Activated CD8-positive, alpha-beta memory T cell treated with anti-CD3 and anti-CD28 coated beads for 36 hours (primary cell): Measurements from ENCODE around the gene RHOC. TPM values are rescaled to one million over a fixed set of nuclear protein-coding genes. Genes with fewer than 3 reads are reported as not detected.

Experiments used
- CTCF ChIA-PET: fragments of 350-600 bp; sonication (Branson Sonifier 250); formaldehyde crosslinking; loops from one replicate; lab custom pipeline; 2021; ENCODE audit warnings: antibody characterized with exemption; lab: Charles Lee
- POLR2A ChIA-PET: fragments of 350-600 bp; sonication (Branson Sonifier 250); formaldehyde crosslinking; loops from one replicate; lab custom pipeline; 2021; ENCODE audit warnings: antibody characterized with exemption; lab: Charles Lee
- total RNA-seq, 2 experiments: library from RNA; stranded (reverse); gene quantifications; one replicate each; pipeline ENCODE4 v1.2.3, GENCODE V29; 2021

RHOC gene
- total RNA-seq, 2 experiments from 2014 or later = 34.9 to 35.9 TPM

- CTCF ChIA-PET = interaction anchor here (0.5 to 2.3 kb wide), 8 partner anchors 8 to 428 kb away, joined by 3 to 10 read pairs (median 4); partner anchors contain the start of gene MOV10
- POLR2A ChIA-PET = no interaction called here
These were observed 1.1 kb upstream of the RHOC start for GRCh38 chr1:112708002-112708448.

GRCh38 chr1:112707221-112708001, 484 bp upstream of the RHOC start:
- CTCF ChIA-PET = interaction anchor here (0.5 to 2.3 kb wide), 9 partner anchors 9 to 429 kb away, joined by 3 to 10 read pairs (median 3); partner anchors contain the start of gene MOV10
- POLR2A ChIA-PET = no interaction called here

DNA sequence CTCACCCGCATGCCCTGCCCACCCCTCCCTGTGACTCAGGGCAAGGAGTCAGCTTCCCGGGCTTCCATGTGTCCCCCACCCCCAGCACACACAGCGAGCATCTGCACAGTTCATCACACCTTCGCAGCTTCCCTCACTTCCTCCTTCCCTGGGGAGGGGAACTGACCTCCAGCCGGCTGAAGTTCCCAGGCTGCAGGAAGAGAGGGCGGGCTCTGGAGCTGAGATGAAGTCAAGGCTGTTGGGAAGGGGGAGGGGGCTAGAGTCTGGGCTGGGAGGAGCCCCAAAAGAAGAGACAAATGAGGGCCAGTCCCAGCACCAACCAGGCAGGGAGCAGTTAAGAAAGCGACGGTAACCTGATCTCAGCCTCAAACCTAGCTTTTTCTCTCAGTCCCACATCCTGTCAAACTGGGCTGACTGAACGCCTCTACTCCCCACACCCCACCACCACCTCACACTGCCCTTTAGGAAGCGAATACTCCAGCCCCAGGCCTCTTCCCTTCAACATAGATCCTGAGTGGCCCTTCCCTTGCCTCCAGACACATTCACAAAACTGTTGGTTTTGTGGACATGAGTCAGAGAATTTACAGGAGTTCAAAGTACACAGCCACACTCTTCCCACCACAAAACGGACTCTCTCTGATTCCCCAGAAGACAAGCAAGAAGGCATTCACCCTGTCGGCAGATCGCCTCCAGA, 1.8 kb downstream of the RHOC start:
- ChIA-PET CTCF (interaction anchor here (0.9 to 2.8 kb wide), 5 partner anchors 10 to 314 kb away, joined by 3 to 18 read pairs (median 5); partner anchors contain the start of gene PPM1J), POLR2A (interaction anchor here (1.2 to 1.6 kb wide), 2 partner anchors 10 to 30 kb away, joined by 3 to 12 read pairs; partner anchors contain the start of genes MOV10 and PPM1J)

GRCh38 chr1:112704391-112704933, 2.5 kb downstream of the RHOC start:
- ChIA-PET CTCF (interaction anchor here (0.9 to 2.8 kb wide), 6 partner anchors 11 to 368 kb away, joined by 3 to 18 read pairs (median 5); partner anchors contain the start of genes LRIG2 and PPM1J), POLR2A (interaction anchor here (1.2 to 1.6 kb wide), 2 partner anchors 10 to 29 kb away, joined by 3 to 12 read pairs; partner anchors contain the start of genes MOV10 and PPM1J)

DNA sequence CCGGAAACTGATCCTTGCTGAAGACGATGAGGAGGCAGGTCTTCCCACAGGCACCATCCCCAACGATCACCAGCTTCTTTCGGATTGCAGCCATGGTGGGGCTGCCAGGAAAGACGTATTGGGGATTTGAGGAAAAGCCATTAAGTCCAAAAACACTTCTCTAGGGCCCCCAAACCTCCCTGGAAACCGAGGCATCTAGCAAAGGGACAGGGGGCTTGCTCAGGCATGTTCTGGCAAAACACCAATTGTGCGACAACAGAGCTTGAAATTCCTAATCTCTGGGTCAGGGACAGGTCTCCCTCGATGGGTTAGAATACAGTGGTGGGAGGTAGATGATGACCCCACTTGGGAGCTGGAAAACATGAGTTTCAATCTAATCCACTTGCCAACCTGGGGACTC, 3.2 kb downstream of the RHOC start:
- ChIA-PET POLR2A (interaction anchor here (1.6 kb wide), 1 partner anchor 28 kb away, joined by 12 read pairs; the partner anchor contains the start of gene MOV10), CTCF (interaction anchor here (0.9 to 2.8 kb wide), 2 partner anchors 12 to 369 kb away, joined by 3 to 18 read pairs; partner anchors contain the start of genes LRIG2 and PPM1J)

DNA sequence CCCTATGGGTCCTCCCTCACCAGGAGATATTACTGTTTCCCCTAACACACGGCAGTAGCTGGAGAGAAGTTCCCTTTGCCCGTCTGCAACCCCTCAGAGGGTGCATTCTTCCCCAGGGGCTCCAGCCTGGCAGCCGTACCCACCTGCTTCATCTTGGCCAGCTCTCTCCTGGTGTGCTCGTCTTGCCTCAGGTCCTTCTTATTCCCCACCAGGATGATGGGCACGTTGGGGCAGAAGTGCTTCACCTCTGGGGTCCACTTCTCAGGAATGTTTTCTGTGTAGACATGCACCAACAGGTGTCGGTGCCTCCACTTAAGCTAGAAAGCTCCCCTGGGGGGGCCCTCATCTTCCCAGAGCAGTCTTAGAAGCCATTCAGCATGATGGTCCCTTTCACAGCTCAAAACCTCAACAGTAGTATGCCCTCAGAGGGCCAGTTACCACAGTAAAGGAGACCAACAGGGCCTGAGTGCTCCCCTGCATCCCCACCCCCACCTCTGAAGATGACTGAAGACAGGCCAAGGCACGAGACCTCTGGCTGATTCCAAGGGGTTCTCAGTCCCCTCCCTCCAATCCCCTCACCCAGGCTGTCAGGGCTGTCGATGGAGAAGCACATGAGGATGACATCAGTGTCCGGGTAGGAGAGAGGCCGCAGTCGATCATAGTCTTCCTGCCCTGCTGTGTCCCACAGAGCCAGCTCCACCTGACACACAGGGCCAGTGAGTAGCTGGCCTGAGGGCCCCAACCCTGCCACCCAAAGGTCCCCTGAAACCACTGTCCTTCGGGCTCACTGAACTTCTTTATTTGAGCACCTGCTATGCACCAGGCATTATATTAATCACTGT, 4.3 kb downstream of the RHOC start:
- CTCF ChIA-PET = interaction anchor here (0.6 to 2.8 kb wide), 3 partner anchors 13 to 312 kb away, joined by 4 to 18 read pairs (median 6); partner anchors contain the start of gene PPM1J
- POLR2A ChIA-PET = no interaction called here

GRCh38 chr1:112702067-112702395, 4.9 kb downstream of the RHOC start:
- ChIA-PET CTCF (interaction anchor here (0.6 to 1.6 kb wide), 2 partner anchors 17 to 311 kb away, joined by 4 to 6 read pairs; no protein-coding TSS in a partner anchor), POLR2A (no interaction called here)

DNA sequence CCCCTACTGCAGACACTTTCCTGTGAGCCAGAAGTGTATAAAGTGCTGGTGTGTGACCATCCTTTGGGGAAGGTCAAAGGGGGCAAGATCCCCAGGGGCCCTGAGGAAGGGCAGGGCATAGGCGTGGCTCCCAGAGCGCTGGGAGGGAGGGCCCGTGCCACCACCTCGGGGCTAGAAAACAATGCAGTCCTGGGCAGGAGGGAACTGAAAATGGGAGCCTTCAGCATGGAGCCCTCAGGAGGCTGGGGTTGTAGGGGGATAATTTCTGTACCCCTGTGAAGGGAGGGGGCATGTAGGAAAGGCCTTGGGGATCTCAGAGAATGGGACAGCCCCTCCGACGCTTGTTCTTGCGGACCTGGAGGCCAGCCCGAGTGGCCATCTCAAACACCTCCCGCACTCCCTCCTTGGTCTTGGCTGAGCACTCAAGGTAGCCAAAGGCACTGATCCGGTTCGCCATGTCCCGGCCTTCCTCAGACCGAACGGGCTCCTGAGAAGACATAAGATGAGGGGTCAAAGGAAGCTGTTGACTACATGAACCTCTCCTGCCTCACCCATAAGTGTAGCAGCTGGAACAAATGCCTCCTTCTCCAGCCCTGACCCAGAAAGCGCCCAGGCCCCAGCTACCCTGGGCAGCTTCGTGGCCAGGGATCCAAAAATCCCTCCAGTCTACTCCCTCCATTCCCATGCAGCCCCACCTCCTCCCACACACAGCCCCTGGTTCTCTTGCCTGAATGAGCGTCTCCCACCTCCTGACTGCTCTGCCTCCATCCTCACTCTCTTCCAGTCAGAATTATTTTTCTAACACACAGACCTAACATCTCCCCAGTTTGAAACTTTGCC, 5.5 kb downstream of the RHOC start:
- POLR2A ChIA-PET = interaction anchor here (0.8 kb wide), 1 partner anchor 82 kb away, joined by 3 read pairs; the partner anchor contains the start of gene ST7L
- CTCF ChIA-PET = interaction anchor here (0.6 to 1.6 kb wide), 2 partner anchors 17 to 311 kb away, joined by 4 to 6 read pairs; no protein-coding TSS in a partner anchor

DNA sequence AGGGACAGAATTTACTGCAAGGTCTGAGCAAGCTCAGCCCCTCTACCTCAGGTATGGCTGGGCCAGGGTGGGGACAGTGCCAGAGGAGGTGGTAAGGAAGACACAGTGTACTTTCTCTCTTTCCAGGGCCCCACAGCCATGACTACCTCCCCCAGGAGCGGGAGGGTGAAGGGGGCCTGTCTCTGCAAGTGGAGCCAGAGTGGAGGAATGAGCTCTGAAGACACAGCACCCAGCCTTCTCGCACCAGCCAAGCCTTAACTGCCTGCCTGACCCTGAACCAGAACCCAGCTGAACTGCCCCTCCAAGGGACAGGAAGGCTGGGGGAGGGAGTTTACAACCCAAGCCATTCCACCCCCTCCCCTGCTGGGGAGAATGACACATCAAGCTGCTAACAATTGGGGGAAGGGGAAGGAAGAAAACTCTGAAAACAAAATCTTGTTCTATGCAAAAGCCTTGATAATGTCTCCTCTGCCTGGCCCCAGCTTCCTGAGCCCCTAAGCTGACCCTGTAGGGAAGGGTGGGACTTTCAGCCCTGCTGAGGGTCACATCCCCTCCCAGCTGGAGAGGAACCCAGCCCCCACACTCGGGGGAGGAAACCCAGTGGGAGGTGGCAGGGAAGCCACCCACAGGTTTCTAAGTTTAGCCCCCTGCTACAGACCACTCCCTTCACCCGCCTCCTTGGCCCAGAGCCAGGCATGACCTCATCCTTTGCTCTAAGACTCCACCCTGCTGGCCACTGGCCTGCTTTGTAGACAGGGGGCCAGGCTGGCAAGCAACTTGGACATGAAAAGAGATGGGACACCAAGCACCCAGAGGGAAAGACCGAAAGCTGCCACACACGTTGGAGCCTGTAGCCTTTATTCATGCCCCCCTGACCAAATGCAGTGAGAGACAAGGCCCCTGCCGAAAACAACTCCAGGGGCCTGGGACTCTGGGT, 6.4 kb downstream of the RHOC start:
- POLR2A ChIA-PET = interaction anchor here (0.8 to 1.4 kb wide), 2 partner anchors 25 to 81 kb away, joined by 3 to 8 read pairs; partner anchors contain the start of genes MOV10 and ST7L

DNA sequence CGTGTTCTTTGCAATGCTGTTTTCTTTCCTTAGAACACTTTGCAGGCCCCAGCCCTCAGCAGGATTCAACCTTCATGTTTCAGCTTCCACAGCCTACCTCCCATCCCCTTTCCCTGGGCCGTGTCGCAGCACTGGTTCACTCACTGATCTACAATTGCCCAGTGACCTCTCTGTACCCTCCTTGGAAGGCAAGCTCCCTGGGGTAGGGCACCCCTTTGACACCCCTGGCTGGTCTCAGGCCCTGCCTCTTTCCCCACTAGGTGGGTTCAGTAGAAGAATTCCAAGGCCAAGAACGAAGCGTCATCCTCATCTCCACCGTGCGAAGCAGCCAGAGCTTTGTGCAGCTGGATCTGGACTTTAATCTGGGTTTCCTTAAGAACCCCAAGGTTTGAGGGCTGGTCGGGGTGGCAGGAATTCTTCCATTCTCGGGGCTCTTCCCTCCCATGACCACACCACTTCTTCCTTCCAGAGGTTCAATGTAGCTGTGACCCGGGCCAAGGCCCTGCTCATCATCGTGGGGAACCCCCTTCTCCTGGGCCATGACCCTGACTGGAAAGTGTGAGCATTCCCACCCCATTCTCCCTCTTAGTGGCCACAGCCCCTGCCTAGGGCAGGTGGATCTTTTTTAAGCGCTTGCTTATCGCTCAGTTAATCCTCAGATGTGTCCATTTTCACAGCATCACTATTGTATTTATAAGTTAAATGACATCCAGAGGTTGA, 7.3 kb downstream of the RHOC start:
- CTCF ChIA-PET = interaction anchor here (1.2 kb wide), 1 partner anchor 32 kb away, joined by 3 read pairs; no protein-coding TSS in a partner anchor
- POLR2A ChIA-PET = interaction anchor here (1.4 kb wide), 1 partner anchor 24 kb away, joined by 8 read pairs; the partner anchor contains the start of gene MOV10

More for the DNA sequence above, 6.4 kb downstream of the RHOC start:
- CTCF ChIA-PET = interaction anchor here (0.9 to 1.2 kb wide), 2 partner anchors 26 to 33 kb away, joined by 3 read pairs; partner anchors contain the start of gene MOV10

GRCh38 chr1:112698366-112699310, 8.3 kb downstream of the RHOC start:
- ChIA-PET POLR2A (no interaction called here), CTCF (interaction anchor here (1.5 kb wide), 1 partner anchor 196 kb away, joined by 3 read pairs; no protein-coding TSS in a partner anchor)

- CTCF ChIA-PET = interaction anchor here (1.5 kb wide), 1 partner anchor 195 kb away, joined by 3 read pairs; no protein-coding TSS in a partner anchor
- POLR2A ChIA-PET = interaction anchor here (0.9 kb wide), 1 partner anchor 24 kb away, joined by 3 read pairs; the partner anchor contains the start of gene MOV10
These were observed 9.1 kb downstream of the RHOC start for GRCh38 chr1:112697781-112698201.

DNA sequence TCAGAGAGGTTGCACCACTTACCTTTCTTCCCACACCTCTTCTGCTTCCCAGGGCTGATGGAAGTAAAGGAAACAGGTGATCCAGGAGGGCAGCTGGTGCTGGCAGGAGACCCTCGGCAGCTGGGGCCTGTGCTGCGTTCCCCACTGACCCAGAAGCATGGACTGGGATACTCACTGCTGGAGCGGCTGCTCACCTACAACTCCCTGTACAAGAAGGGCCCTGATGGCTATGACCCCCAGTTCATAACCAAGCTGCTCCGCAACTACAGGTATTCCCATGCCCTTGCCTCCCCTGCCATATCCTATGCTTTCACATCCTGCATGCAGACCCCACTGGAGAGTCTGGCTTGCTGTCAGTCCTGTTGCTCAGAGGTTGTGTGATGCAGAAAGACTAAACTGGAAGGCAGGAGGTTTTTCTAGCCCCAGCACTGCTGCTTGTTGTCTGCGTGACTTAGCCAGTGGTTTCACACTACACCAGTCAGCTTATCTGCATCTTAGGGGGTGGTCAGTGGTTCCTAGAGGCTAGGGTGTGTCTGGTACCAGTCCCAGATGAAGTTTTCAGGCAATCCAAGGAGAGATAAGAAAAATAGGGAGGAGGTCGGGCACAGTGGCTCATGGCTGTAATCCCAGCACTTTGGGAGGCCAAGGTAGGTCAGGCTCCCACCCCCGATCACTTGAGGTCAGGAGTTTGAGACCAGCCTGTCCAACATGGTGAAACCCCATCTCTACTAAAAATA, 10.2 kb downstream of the RHOC start:
- ChIA-PET POLR2A (interaction anchor here (0.9 kb wide), 1 partner anchor 23 kb away, joined by 3 read pairs; the partner anchor contains the start of gene MOV10), CTCF (interaction anchor here (1.1 to 1.8 kb wide), 2 partner anchors 9 to 19 kb away, joined by 3 to 9 read pairs; partner anchors contain the start of gene PPM1J)
